HG03196 (cell line): ENCODE measurements around the gene PRADC1.
"Not testable (repeated sequence)": the region's sequence is repeated elsewhere in the genome, so short reads cannot be mapped to it uniquely, and the experiment has no call there.

ENCODE experiments used
- ATAC-seq: cut with Tn5 transposase; IDR thresholded peaks from one replicate; pipeline ENCODE4 v1.9.1; 2021; ENCODE audit not compliant: unreplicated experiment

Gene PRADC1

GRCh38 chr2:73233154-73233931 lies at the start of gene PRADC1:
TSS of gene PRADC1 (minus strand) at chr2:73233239. CDS start at chr2:73233160, 79 bp downstream.
- ATAC-seq: peak; percentile 88

DNA sequence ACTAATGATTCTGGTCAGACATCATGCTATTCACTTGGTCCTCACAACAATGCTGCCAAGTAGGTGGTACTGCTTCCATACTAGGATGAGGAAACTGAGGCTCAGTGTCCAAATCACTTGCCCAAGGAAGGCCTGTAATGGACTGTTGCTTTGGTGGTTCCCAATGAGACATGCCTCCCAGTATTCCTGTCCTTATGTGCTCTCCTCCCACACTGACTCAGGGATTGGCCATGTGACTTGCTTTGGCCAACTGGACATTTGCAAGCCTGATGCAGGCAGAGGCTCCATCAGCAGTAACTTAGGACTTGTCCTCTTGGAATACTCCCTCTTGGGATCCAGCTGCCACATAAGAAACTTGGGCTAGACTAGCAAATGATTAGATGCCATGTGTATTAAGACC lies 48.2 kb upstream of the PRADC1 start:
- no peak for ATAC-seq

GRCh38 chr2:73279852-73280251 lies 46.8 kb upstream of the PRADC1 start:
- ATAC-seq: no peak

DNA sequence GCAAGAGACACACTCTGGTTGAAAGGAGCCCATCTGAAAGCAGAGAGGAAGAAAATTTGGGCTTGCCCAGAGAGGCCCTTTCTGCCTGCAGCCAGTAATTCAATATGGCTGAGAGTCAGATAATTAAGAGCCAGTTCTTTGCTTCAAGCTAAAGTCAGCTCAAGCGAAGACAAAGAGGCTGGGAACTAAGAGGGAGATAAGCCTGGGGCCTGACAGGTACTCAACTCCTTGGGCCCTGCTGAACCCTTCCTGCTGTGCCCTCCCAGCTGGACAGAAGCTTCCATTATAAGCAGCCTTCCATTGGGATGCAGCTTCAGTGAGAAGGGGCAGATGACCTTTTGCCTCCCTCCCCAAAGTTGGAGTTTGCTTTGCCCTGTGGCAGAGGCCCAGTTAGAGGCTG lies 39.2 kb upstream of the PRADC1 start:
- no peak for ATAC-seq

DNA sequence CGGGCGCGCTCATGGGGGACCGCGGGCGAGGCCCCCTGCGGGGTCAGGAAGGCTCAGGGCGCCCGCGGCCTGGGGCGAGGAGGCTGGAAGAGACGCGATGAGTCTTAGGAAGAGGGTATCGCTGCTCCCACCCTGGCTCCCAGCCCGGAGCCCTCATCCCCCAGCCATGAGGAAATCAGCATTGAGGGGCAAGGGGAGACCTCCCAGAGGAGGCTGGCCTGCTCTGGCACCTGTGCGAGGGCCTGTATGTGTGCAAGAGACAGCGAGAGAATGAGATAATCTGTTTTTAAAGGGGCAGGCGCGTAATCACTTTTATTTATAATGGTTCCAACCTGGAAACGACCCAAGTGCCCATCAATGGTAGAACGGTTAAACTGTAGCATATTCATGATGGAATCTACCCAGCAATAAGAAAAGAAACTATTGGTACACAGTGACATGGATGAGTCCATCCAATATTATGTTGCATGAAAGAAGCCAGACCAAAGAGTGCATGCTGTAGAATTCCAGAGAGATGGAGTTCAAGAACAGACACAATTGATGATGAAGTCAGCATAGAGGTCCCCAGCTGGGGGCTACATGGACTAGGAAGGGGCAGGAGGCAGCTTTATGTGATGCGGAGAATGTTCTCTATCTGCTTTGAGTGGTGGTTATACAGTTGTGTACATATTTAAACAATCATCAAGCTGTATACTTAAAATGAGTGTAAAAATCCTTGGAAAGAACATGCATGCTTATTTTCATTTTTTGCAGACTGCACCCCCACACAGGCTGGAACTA lies 36.8 kb upstream of the PRADC1 start:
- ATAC-seq: no peak

DNA sequence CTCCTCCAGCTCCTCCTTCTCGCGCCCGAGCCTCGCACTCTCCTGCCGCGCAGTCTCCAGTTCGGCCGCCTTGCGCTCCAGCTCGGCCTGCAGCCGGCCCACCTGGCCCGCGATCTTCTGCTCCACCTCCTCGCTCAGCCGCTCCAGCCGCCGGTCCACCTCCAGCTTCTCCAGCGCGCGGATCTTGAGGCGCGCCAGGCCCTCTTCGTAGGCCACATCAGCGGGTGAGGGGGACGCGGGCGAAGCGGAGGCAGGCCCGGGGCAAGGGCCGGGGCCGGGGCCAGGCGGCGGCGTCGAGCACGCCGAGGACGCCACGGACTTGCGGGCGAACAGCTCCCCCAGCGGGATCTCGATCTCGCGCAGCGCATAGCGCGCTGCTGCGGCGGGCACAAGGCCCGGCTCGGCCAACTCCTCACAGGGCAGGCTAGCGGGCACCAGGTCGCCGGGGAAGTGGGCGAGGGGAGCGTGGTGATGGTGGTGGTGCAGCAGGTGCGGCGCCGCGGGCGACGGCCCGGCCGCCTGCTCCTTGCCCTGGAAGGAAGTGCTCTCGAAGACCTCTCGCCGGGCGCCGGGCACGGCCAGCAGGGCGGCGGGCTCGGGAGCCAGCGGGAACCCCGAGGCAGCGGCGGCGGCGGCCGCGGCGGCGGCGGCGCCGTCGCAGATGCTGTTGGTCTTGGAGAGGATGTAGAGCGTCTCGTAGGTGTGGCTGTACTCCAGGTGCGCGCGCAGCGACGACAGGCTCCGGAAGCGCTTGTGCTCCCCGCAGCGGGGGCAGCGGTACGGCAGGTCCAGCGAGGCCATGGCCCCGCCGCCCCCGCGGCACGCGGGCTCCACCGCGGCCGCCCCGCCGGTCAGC lies 36.0 kb upstream of the PRADC1 start:
- no peak for ATAC-seq

DNA sequence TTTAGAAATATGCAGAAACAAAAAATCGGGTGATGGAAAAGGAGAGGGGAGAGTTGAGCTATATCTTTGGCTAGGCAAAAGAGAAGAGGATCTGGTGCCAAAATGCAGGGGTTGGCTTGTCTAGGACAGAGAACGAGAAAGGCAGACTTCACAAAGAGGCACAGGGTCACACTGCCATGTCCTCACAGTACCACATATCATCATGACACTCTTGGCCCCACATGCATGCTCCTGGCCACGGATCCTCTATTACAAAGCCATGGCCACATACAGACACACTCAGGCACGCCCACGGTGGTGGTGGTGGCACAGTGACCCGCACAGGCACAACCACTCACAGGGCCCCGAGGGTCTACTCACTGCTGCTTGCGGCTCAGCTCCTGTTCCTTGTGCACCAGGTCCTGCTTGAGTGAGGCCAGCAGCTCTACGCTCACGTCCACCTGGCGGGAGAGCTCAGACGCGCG lies 35.4 kb upstream of the PRADC1 start:
- no peak for ATAC-seq

GRCh38 chr2:73267008-73267407 lies 34.0 kb upstream of the PRADC1 start:
- no peak for ATAC-seq

DNA sequence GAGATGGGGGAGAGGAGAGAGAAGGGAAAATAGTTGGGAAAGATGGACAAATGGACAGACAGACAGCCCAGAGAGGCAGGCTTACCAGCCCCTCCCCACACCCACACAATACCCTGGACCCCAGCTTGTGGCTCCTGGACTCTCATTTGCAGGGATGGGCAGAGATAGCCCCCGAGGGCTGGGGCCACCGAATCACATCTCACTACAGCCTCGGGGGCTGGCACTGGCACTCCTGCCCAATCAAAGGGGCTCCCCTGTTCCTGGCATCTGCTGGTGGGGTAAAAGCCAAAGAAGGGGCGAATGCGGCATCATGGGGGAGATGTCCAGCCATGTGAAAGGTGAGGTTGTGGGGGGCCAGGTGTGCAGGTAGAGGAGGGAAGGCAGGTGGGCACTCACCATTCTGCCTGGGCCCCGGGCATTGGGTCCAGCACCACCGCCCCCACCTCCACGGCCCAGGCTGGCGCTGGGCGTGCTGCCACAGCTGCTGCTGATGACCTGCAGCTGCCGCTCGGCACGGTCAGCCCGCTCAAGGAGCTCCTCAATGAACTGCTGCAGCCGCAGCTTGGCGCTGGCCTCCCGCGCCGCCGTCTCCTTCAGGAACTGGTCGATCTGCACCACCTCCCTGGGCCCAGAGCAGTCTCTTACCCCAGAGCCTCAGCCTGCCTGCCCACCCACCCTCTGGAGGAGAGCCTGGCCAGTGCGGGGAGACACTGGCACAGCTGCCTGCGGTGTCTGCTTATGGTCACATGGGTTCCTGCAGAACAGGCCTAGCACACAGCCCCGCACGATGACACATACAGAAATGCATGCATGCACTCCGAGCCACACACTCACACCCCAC lies 33.2 kb upstream of the PRADC1 start:
- ATAC-seq: no peak

- ATAC-seq: no peak
These were observed 32.4 kb upstream of the PRADC1 start for GRCh38 chr2:73265298-73266060.

- no peak for ATAC-seq
These were observed 31.7 kb upstream of the PRADC1 start for GRCh38 chr2:73264783-73265182.

GRCh38 chr2:73264332-73264606 lies 31.2 kb upstream of the PRADC1 start:
- ATAC-seq: no peak

- ATAC-seq: no peak
These were observed 30.7 kb upstream of the PRADC1 start for GRCh38 chr2:73263540-73264331.

- not testable (repeated sequence) for ATAC-seq
These were observed 29.8 kb upstream of the PRADC1 start for GRCh38 chr2:73262691-73263429.

DNA sequence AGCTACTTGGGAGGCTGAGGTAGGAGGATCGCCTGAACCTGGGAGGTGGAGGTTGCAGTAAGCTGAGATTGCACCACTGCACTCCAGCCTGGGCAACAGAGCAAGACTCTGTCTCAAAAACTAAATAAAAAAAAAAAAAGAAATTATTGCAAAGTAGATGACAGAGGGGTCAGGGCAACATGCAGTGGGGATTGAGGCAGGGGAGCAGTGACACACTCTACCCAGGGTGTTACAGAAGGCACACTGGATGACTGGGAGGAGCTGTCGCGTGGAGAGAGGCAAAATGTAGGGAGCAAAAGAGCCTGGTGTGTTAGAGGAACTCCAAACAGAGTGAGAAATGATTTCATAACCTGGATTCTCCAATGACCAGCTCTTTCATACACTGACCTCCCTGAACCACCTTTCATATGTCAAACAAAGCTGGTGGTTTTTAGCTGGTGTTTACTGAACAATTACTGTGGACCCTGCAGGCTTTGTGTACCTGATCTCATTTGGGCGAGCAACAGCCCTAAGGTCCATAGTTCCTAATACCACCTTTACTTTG lies 29.1 kb upstream of the PRADC1 start:
- no peak for ATAC-seq

DNA sequence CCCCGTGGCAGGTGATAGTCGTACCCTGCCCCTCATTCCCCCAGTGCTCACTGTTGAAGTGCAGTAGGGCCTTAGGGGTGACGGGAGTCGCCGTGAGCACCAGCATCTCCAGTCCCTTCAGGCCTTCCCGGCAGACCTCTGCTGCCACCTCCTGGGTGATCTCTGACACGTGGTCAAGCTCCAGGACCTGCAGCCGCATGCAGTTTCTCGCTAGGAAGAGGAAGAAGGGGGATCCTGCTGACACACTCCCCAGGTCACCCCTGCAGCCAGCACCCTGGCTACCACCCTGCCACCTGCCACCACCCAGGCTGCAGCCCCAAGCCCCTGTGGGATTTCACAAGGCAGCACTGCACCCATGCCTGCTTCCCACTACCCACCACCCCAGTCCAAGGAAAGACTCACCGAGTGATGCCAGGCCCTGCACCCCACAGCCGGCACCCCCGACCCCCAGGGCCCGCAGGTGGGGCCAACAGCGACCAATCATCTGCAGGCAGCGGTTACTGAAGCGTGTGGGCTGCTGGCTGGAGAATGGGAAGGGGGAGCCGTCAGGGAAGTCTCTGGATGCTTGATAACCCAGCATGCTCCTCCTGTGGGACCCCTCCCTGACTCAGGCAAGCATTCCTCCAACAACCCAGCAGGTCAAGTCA lies 27.4 kb upstream of the PRADC1 start:
- ATAC-seq: no peak

GRCh38 chr2:73259704-73260337 lies 26.8 kb upstream of the PRADC1 start:
- no peak for ATAC-seq
